RCC 7860 (cell line): ENCODE measurements around the gene PGM1.

Experiments used
- DNase-seq: peaks from one replicate; pipeline ENCODE4 v3.0.0-alpha.2; 2015; ENCODE audit warnings: low spot score
- FAIRE-seq: peaks from 2 replicates; lab custom pipeline; 2012; peaks lifted over from hg19 to GRCh38; lab: Jason Lieb, UNC

Gene PGM1

GRCh38 chr1:63691701-63692425 lies 98.7 kb downstream of the PGM1 start:
- peak; percentile 89 for FAIRE-seq
- peak; percentile 76 for DNase-seq

DNA sequence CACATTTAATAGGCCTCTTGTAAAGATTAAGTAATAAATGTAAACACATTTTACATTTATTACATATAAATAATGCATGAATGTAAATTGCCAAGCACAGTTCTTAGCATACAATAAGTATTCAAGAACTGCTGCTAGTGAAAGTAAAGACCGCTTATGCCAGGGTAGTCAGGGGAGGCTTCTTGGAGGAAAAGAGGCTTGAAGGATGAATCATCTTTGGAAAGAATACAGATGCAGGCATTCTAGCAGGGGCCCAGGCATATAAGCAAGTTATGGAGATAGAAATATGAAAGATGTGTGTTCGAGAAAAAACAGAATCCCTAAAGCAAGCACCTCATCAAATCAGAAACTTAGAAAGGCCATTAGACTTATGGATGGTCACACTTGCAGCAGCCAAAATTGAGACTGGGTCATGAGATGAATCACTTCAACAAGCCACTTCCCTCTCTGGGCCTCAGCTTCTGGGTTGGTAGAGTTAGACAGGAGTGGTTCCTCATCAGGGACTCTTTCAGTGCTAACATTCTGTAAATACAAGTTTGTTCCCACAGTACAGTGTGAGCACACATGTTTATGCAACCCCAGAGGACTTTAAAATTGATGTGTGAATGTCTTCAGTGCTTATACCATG lies 100.8 kb downstream of the PGM1 start:
- FAIRE-seq (peak; percentile 65), DNase-seq (no peak)

DNA sequence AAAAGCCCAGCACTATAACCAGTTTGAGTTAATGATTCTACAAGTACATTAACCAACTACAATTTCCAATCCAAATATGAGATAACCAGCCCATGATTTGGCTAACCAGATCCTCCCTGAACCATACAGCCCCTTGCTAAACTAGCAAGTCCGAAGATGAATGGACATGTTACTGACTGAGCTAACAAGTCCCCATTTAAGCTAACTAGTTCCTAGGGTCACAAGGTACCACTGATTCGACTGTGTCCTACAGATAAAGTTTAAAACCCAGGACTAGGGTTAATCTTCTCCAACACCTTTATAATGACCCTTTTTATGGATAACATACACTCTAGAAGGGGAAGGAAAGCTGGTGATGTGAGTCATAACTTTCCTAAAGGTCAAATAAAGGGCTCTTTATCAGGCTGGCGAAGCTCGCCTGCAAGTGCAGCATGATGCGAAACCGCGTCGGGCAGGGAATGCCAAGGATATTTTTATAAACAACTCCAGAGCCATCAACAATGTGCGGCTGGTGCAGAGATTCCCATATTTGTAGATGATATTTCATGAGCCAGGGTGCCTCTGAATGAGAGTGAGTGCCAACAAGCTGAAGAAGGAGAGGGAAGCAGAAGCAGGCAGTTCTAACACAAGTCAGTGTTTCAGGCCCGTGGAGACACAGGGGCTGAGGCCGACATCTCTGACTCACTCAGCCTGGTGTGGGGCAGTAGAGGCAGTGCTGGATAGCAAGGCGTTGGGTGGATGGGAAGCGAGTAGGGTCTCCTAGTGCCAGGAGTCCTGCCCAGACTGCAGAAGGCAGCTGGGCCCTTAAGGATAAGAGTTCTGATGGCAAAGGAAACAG lies 105.0 kb downstream of the PGM1 start:
- DNase-seq (peak; percentile 56), FAIRE-seq (peak; percentile 81)

- FAIRE-seq: no peak
- no peak for DNase-seq
Measured at GRCh38 chr1:63701187-63701586, 108.0 kb downstream of the PGM1 start.

- no peak for FAIRE-seq
Measured at GRCh38 chr1:63703701-63704107, 110.5 kb downstream of the PGM1 start.

GRCh38 chr1:63704443-63704842 lies 111.2 kb downstream of the PGM1 start:
- FAIRE-seq (peak; percentile 23), DNase-seq (peak; percentile 58)

More at GRCh38 chr1:63703701-63704107, 110.5 kb downstream of the PGM1 start:
- no peak for DNase-seq

GRCh38 chr1:63705078-63705477 lies 111.9 kb downstream of the PGM1 start:
- DNase-seq (peak; percentile 21), FAIRE-seq (peak; percentile 57)

DNA sequence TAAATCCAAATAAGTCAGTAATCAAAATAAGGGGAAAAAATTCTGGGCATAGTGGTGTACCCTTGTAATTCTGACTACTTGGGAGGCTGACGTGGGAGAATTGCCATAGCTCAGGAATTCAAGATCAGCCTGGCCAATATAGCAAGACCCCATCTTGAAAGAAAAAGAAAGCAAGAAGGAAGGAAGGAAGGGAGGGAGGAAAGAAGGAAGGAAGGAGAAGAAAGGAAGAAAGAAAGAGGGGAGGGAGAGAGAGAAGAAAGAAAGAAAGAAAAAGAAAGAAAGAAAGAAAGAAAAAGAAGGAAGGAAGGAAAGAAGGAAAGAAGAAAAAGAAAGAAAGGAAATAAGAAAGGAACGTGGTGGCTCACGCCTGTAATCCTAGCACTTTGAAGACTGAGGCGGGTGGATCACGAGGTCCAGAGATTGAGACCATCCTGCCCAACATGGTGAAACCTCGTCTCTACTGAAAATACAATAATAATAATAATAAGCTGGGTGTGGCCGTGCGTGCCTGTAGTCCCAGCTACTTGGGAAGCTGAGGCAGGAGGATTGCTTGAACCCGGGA lies 116.1 kb downstream of the PGM1 start:
- FAIRE-seq: no peak

More for the DNA sequence above, 116.1 kb downstream of the PGM1 start:
- no peak for DNase-seq
